HepG2 (cell line): Measurements from ENCODE around the gene RGS19. TPM values are rescaled to one million over a fixed set of nuclear protein-coding genes. Genes with fewer than 3 reads are reported as not detected.
A peak's percentile ranks its signal among the peaks of the same experiment; 100 is the strongest.

Experiments used
- ATF3 ChIP-seq: sonication (generic); formaldehyde crosslinking; IDR thresholded peaks from 2 replicates; pipeline ENCODE4 v1.4.0; 2020; ENCODE audit warnings: missing genetic modification reagents
- HNRNPL ChIP-seq: fragments of 200-400 bp; formaldehyde crosslinking; IDR thresholded peaks from 2 replicates; pipeline ENCODE4 v1.6.1; 2017; ENCODE audit warnings: mild to moderate bottlenecking, low read depth, low read length
- IRF1 ChIP-seq: sonication (generic); formaldehyde crosslinking; IDR thresholded peaks from 2 replicates; pipeline ENCODE4 v1.4.0; 2020; ENCODE audit warnings: low read depth, mild to moderate bottlenecking, missing genetic modification reagents
- LCORL ChIP-seq, 2 experiments: fragments of 450-650 bp in 1 of 2; sonication (generic) in 1 of 2; formaldehyde crosslinking in 1 of 2; IDR thresholded peaks; 2 replicates each; pipeline versions ENCODE4 v1.5.0 to v1.6.1; 2017 to 2020; ENCODE audit warnings: antibody characterized with exemption in 1 of 2, missing genetic modification reagents in 1 of 2
- MED1 ChIP-seq: sonication (generic); formaldehyde crosslinking; IDR thresholded peaks from 2 replicates; pipeline ENCODE4 v1.4.0; 2020; ENCODE audit warnings: missing genetic modification reagents
- NCOA2 ChIP-seq: sonication (generic); formaldehyde crosslinking; IDR thresholded peaks from 2 replicates; pipeline ENCODE4 v1.8.0; 2022; ENCODE audit warnings: inconsistent platforms
- PAWR ChIP-seq: sonication (generic); formaldehyde crosslinking; IDR thresholded peaks from 2 replicates; pipeline ENCODE4 v1.4.0; 2020; ENCODE audit warnings: missing genetic modification reagents, mild to moderate bottlenecking, borderline replicate concordance
- POGZ ChIP-seq: sonication (generic); formaldehyde crosslinking; IDR thresholded peaks from 2 replicates; pipeline ENCODE4 v1.4.0; 2020; ENCODE audit warnings: mild to moderate bottlenecking, missing genetic modification reagents
- SP140L ChIP-seq: sonication (generic); formaldehyde crosslinking; IDR thresholded peaks from 2 replicates; pipeline ENCODE4 v1.4.0; 2020; ENCODE audit warnings: missing genetic modification reagents, borderline replicate concordance
- ZBTB40 ChIP-seq, 2 experiments: fragments of 450-650 bp in 1 of 2; sonication (generic) in 1 of 2; formaldehyde crosslinking in 1 of 2; IDR thresholded peaks; 2 replicates each; pipeline versions ENCODE4 v1.6.1 to v1.8.0; 2016 to 2022; ENCODE audit warnings: antibody characterized with exemption in 1 of 2, mild to moderate bottlenecking in 1 of 2, missing genetic modification reagents in 1 of 2
- ZMAT3 ChIP-seq: sonication (generic); formaldehyde crosslinking; conservative IDR thresholded peaks from 2 replicates; pipeline ENCODE4 v1.7.0; 2021; ENCODE audit warnings: missing genetic modification reagents
- ZNF383 ChIP-seq: sonication (generic); formaldehyde crosslinking; IDR thresholded peaks from 2 replicates; pipeline ENCODE4 v1.4.0; 2020; ENCODE audit warnings: missing genetic modification reagents, mild to moderate bottlenecking, borderline replicate concordance
- ZNF580 ChIP-seq: IDR thresholded peaks from 2 replicates; pipeline ENCODE4 v1.6.1; 2016; ENCODE audit warnings: low read depth, borderline replicate concordance
- polyA plus RNA-seq, 8 experiments: library from polyadenylated mRNA; depleted of rRNA in 3 of 8; stranded (reverse) in 7 of 8; unstranded in 1 of 8; fragments of >200 nt; fragmentation: Illumina TruSeq in 4 of 8; extraction: Trizol in 4 of 8; gene quantifications; 2 replicates each; pipeline versions ENCODE4 v1.2.1 to v1.2.3, GENCODE V29; 2011 to 2016; ENCODE audit warnings: low read depth in 4 of 8, missing spikeins in 1 of 8, mixed read lengths in 1 of 8; ENCODE audit not compliant: insufficient read depth in 1 of 8
- total RNA-seq, 5 experiments: library from RNA; depleted of rRNA; stranded (reverse); fragments of >200 nt; fragmentation: Illumina TruSeq; extraction: Trizol; gene quantifications; 2 replicates each; pipeline ENCODE4 v1.2.3, GENCODE V29; 2016; ENCODE audit warnings: low read depth in 1 of 5
- TF ChIP-seq, protein P1 (sequence below): sonication (generic); formaldehyde crosslinking; IDR thresholded peaks from 2 replicates; pipeline ENCODE4 v1.4.0; 2020; ENCODE audit warnings: missing genetic modification reagents, borderline replicate concordance

Gene RGS19
- total and polyA plus RNA-seq, 2 of the 13 experiments (the other 11 are each of a cell fraction or from before 2014, with no cell fraction given): 10.7 to 11.9 TPM

DNA sequence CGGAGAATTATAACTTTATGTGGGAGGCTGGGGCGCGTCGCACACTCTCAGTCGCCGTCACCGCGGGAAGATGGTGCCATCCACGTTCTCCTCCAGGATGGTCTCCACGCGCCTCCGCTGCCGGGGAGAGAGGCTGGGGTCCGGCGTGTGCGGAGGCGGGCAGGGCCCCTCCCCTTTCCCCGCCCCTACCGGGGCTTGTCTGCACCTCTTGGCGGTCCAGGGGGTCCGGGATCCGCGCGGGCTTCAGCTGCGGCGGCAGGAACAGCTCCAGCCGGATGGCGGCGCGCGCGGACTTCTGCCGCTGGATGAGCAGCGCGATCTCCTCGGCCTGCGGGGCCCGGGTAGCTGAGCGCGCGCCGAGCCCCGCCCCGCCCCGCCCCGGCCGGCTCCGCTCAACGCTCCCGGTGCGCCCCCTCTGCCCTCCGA lies 4.1 kb upstream of the RGS19 start (continued):
- TF ChIP-seq ZBTB40 (IDR thresholded peaks at IDR 0.05) (no peak), ZBTB40 (CRISPR knock-in tag; IDR thresholded peaks at IDR 0.05) (0 out of 2 replicates have a peak, but pooled peaks have one; percentile 43), MED1 (CRISPR knock-in tag) (peak; percentile 36; the same call in 1 of the 2 replicates), HNRNPL (0 out of 2 replicates have a peak, but pooled peaks have one; percentile 5), NCOA2 (peak; percentile 28; the same call in 1 of the 2 replicates), IRF1 (CRISPR knock-in tag) (no peak), LCORL (IDR thresholded peaks at IDR 0.05) (no peak), LCORL (CRISPR knock-in tag; IDR thresholded peaks at IDR 0.05) (peak; percentile 89; the same call in 1 of the 2 replicates), ZNF580 (CRISPR knock-in tag) (peak; percentile 60; the same call in 1 of the 2 replicates), POGZ (peak; percentile 35; the same call in 1 of the 2 replicates), ZMAT3 (CRISPR knock-in tag) (peak; percentile 83; the same call in 1 of the 2 replicates), PAWR (CRISPR knock-in tag) (no peak), SP140L (no peak), ZNF383 (no peak), ATF3 (no peak)
- TF ChIP-seq, protein P1, sequence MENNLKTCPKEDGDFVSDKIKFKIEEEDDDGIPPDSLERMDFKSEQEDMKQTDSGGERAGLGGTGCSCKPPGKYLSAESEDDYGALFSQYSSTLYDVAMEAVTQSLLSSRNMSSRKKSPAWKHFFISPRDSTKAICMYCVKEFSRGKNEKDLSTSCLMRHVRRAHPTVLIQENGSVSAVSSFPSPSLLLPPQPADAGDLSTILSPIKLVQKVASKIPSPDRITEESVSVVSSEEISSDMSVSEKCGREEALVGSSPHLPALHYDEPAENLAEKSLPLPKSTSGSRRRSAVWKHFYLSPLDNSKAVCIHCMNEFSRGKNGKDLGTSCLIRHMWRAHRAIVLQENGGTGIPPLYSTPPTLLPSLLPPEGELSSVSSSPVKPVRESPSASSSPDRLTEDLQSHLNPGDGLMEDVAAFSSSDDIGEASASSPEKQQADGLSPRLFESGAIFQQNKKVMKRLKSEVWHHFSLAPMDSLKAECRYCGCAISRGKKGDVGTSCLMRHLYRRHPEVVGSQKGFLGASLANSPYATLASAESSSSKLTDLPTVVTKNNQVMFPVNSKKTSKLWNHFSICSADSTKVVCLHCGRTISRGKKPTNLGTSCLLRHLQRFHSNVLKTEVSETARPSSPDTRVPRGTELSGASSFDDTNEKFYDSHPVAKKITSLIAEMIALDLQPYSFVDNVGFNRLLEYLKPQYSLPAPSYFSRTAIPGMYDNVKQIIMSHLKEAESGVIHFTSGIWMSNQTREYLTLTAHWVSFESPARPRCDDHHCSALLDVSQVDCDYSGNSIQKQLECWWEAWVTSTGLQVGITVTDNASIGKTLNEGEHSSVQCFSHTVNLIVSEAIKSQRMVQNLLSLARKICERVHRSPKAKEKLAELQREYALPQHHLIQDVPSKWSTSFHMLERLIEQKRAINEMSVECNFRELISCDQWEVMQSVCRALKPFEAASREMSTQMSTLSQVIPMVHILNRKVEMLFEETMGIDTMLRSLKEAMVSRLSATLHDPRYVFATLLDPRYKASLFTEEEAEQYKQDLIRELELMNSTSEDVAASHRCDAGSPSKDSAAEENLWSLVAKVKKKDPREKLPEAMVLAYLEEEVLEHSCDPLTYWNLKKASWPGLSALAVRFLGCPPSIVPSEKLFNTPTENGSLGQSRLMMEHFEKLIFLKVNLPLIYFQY (CRISPR knock-in tag): 0 out of 2 replicates have a peak, but pooled peaks have one; percentile 55
